Hindlimb muscle (tissue), 1 donor: Measurements from ENCODE around the gene LSAMP. TPM values are rescaled to one million over a fixed set of nuclear protein-coding genes. Genes with fewer than 3 reads are reported as not detected.
A peak's percentile ranks its signal among the peaks of the same experiment; 100 is the strongest.
"Not testable (repeated sequence)": the region's sequence is repeated elsewhere in the genome, so short reads cannot be mapped to it uniquely, and the experiment has no call there.

Experiments
- DNase-seq: peaks from one replicate; pipeline ENCODE4 v3.0.0-alpha.2; 2013
- polyA plus RNA-seq: library from polyadenylated mRNA; unstranded; fragments of 120-200 nt; gene quantifications from one replicate; pipeline ENCODE4 v1.2.1, GENCODE V29; 2013; ENCODE audit not compliant: insufficient read length

LSAMP gene
- polyA plus RNA-seq, 1 donor: 8.6 TPM

- DNase-seq: no peak
These were observed 343.2 kb downstream of the LSAMP start for GRCh38 chr3:116102037-116102436.

GRCh38 chr3:116097226-116097625 is 348.1 kb downstream of the LSAMP start:
- DNase-seq: no peak

- DNase-seq: no peak
These were observed 348.7 kb downstream of the LSAMP start for GRCh38 chr3:116096631-116097030.

GRCh38 chr3:116093374-116093773 is 351.9 kb downstream of the LSAMP start:
- DNase-seq: no peak

GRCh38 chr3:116087426-116087825 is 357.9 kb downstream of the LSAMP start:
- DNase-seq: peak; percentile 45

GRCh38 chr3:116084999-116085791 is 360.1 kb downstream of the LSAMP start:
- no peak for DNase-seq

GRCh38 chr3:116083683-116084082 is 361.6 kb downstream of the LSAMP start:
- no peak for DNase-seq

- no peak for DNase-seq
These were observed 366.7 kb downstream of the LSAMP start for GRCh38 chr3:116078561-116078960.

- no peak for DNase-seq
These were observed 367.7 kb downstream of the LSAMP start for GRCh38 chr3:116077557-116077956.

GRCh38 chr3:116077059-116077458 is 368.2 kb downstream of the LSAMP start:
- no peak for DNase-seq

GRCh38 chr3:116070516-116071278 is 374.6 kb downstream of the LSAMP start:
- DNase-seq: not testable (repeated sequence)

- no peak for DNase-seq
These were observed 375.2 kb downstream of the LSAMP start for GRCh38 chr3:116070061-116070460.

GRCh38 chr3:116069024-116069423 is 376.3 kb downstream of the LSAMP start:
- DNase-seq: no peak

- no peak for DNase-seq
These were observed 378.0 kb downstream of the LSAMP start for GRCh38 chr3:116067326-116067725.

GRCh38 chr3:116065501-116065900 is 379.8 kb downstream of the LSAMP start:
- no peak for DNase-seq

GRCh38 chr3:116064646-116065045 is 380.6 kb downstream of the LSAMP start:
- DNase-seq: no peak

GRCh38 chr3:116059421-116060096 is 385.7 kb downstream of the LSAMP start:
- DNase-seq: no peak

GRCh38 chr3:116058844-116059243 is 386.4 kb downstream of the LSAMP start:
- no peak for DNase-seq

GRCh38 chr3:116057400-116058006 is 387.8 kb downstream of the LSAMP start:
- DNase-seq: no peak

- no peak for DNase-seq
These were observed 389.0 kb downstream of the LSAMP start for GRCh38 chr3:116056280-116056679.

- DNase-seq: no peak
These were observed 392.3 kb downstream of the LSAMP start for GRCh38 chr3:116053017-116053416.

- no peak for DNase-seq
These were observed 392.7 kb downstream of the LSAMP start for GRCh38 chr3:116052602-116053001.

GRCh38 chr3:116051586-116051985 is 393.7 kb downstream of the LSAMP start:
- no peak for DNase-seq
